Liver (tissue), 9 donors: ENCODE results near the gene NDUFS2. TPM values are rescaled to one million over a fixed set of nuclear protein-coding genes. Genes with fewer than 3 reads are reported as not detected.
A peak's percentile ranks its signal among the peaks of the same experiment; 100 is the strongest.

Experiments
- DNase-seq: peaks from one replicate; pipeline ENCODE4 v3.0.0-alpha.2; 2017; ENCODE audit warnings: low spot score
- H3K27ac ChIP-seq, 2 donors: one replicate each; pipeline ENCODE4 v1.7.0; 2013; ENCODE audit warnings: inconsistent platforms in 2 of 2, low read length in 2 of 2, control low read depth in 1 of 2, low read depth in 1 of 2, mild to moderate bottlenecking in 1 of 2
- H3K27me3 ChIP-seq, 4 donors: one replicate each; pipeline versions ENCODE4 v1.6.1 to v1.7.0; 2013; ENCODE audit warnings: low read length in 3 of 4, inconsistent platforms in 1 of 4, mild to moderate bottlenecking in 1 of 4, moderate library complexity in 1 of 4; ENCODE audit not compliant: control insufficient read depth in 4 of 4, insufficient read depth in 4 of 4
- H3K36me3 ChIP-seq, 4 donors: one replicate each; pipeline versions ENCODE4 v1.6.1 to v1.7.0; 2013; ENCODE audit warnings: low read length in 3 of 4, mild to moderate bottlenecking in 3 of 4, low read depth in 1 of 4, moderate library complexity in 1 of 4; ENCODE audit not compliant: control insufficient read depth in 4 of 4, insufficient read depth in 3 of 4
- H3K4me1 ChIP-seq, 4 donors: one replicate each; pipeline versions ENCODE4 v1.6.1 to v1.7.0; 2013; ENCODE audit warnings: low read length in 3 of 4, mild to moderate bottlenecking in 3 of 4, moderate library complexity in 1 of 4; ENCODE audit not compliant: control insufficient read depth in 4 of 4, insufficient read depth in 4 of 4
- H3K4me3 ChIP-seq, 3 donors: one replicate each; pipeline versions ENCODE4 v1.6.1 to v1.7.0; 2013; ENCODE audit warnings: low read length in 3 of 3, control low read depth in 1 of 3, low read depth in 1 of 3, mild to moderate bottlenecking in 1 of 3
- H3K9ac ChIP-seq, 2 donors: one replicate each; pipeline ENCODE4 v1.7.0; 2013; ENCODE audit warnings: low read length in 2 of 2, mild to moderate bottlenecking in 2 of 2, moderate library complexity in 2 of 2, control low read depth in 1 of 2, low read depth in 1 of 2
- H3K9me3 ChIP-seq, 4 donors: one replicate each; pipeline versions ENCODE4 v1.6.1 to v1.7.0; 2013; ENCODE audit warnings: low read length in 3 of 4; ENCODE audit not compliant: control insufficient read depth in 4 of 4
- ATF3 ChIP-seq: IDR thresholded peaks from 2 replicates; pipeline ENCODE4 v1.6.1; 2016; ENCODE audit warnings: antibody characterized with exemption
- CTCF ChIP-seq: fragments of 150-350 bp; IDR thresholded peaks from 2 replicates; pipeline ENCODE4 v1.5.1; 2017; ENCODE audit warnings: improper control_type of control experiment, low read depth, low read length; ENCODE audit not compliant: missing input control
- FOXA1 ChIP-seq: IDR thresholded peaks from 2 replicates; pipeline ENCODE4 v1.6.1; 2016; ENCODE audit warnings: antibody characterized with exemption
- FOXA2 ChIP-seq: IDR thresholded peaks from 2 replicates; pipeline ENCODE4 v1.6.1; 2016; ENCODE audit warnings: antibody characterized with exemption
- GABPA ChIP-seq, 2 donors: IDR thresholded peaks in 1 of 2; conservative IDR thresholded peaks in 1 of 2; 2 replicates each; pipeline ENCODE4 v1.6.1; 2016; ENCODE audit warnings: antibody characterized with exemption in 2 of 2, mild to moderate bottlenecking in 1 of 2, moderate library complexity in 1 of 2
- HNF4A ChIP-seq, 2 donors: conservative IDR thresholded peaks; 2 replicates each; pipeline ENCODE4 v1.6.1; 2016; ENCODE audit warnings: antibody characterized with exemption in 2 of 2, mild to moderate bottlenecking in 2 of 2
- HNF4G ChIP-seq: IDR thresholded peaks from 2 replicates; pipeline ENCODE4 v1.6.1; 2016; ENCODE audit warnings: antibody characterized with exemption
- JUND ChIP-seq, 2 donors: IDR thresholded peaks; 2 replicates each; pipeline ENCODE4 v1.6.1; 2016; ENCODE audit warnings: antibody characterized with exemption in 2 of 2
- MAX ChIP-seq: IDR thresholded peaks from 2 replicates; pipeline ENCODE4 v1.6.1; 2016; ENCODE audit warnings: antibody characterized with exemption
- NR2F2 ChIP-seq: IDR thresholded peaks from 2 replicates; pipeline ENCODE4 v1.6.1; 2016; ENCODE audit warnings: antibody characterized with exemption
- REST ChIP-seq: IDR thresholded peaks from 2 replicates; pipeline ENCODE4 v1.6.1; 2016; ENCODE audit warnings: antibody characterized with exemption, mild to moderate bottlenecking
- RXRA ChIP-seq, 2 donors: IDR thresholded peaks; 2 replicates each; pipeline ENCODE4 v1.6.1; 2017 to 2018; ENCODE audit warnings: antibody characterized with exemption in 2 of 2, mild to moderate bottlenecking in 1 of 2
- SP1 ChIP-seq: IDR thresholded peaks from 2 replicates; pipeline ENCODE4 v1.6.1; 2018; ENCODE audit warnings: antibody characterized with exemption, mild to moderate bottlenecking
- TAF1 ChIP-seq: conservative IDR thresholded peaks from 2 replicates; pipeline ENCODE4 v1.6.1; 2016; ENCODE audit warnings: antibody characterized with exemption, mild to moderate bottlenecking
- YY1 ChIP-seq: IDR thresholded peaks from 2 replicates; pipeline ENCODE4 v1.6.1; 2016; ENCODE audit warnings: antibody characterized with exemption, mild to moderate bottlenecking
- ZBTB33 ChIP-seq: IDR thresholded peaks from 2 replicates; pipeline ENCODE4 v1.6.1; 2016; ENCODE audit warnings: antibody characterized with exemption
- WGBS: extraction: QIAGEN DNeasy Blood & Tissue Kit; methylation state at CpG from one replicate; pipeline ENCODE4 v1.1.7; 2013; 5-methylcytosine and 5-hydroxymethylcytosine counted together
- polyA plus RNA-seq, 2 donors: library from polyadenylated mRNA; stranded (reverse) in 1 of 2; unstranded in 1 of 2; fragments of 200-250 nt in 1 of 2; fragments of >200 nt in 1 of 2; fragmentation: Nextera tagmentation in 1 of 2; extraction: Ambion mirVana in 1 of 2; gene quantifications; one replicate each; pipeline versions ENCODE4 v1.2.1 to v1.2.3, GENCODE V29; 2013 to 2015
- total RNA-seq, 2 donors: library from RNA; depleted of rRNA; stranded (reverse); fragments of >200 nt; gene quantifications; one replicate each; pipeline ENCODE4 v1.2.3, GENCODE V29; 2014
- donor health status: healthy.
- donor health status: healthy.
- donor health status: healthy.
- donor health status: healthy.
- donor health status: healthy.

Gene NDUFS2
- total and polyA plus RNA-seq, 4 donors: 93.3 to 167 (median 120) TPM

GRCh38 chr1:161158316-161159010, 43.7 kb upstream of the NDUFS2 start:
- Histone ChIP-seq H3K9ac (peak overlapping the region in 1 of 2 donors; percentile 45), H3K4me1 (peaks cover 10 to 31% (median 21%) of the 10 kb centered on the region in 4 donors), H3K9me3 (no peaks in the 10 kb centered on the region), H3K4me3 (peak overlapping the region; percentile 76 to 94 (median 81)), H3K36me3 (peaks cover 0 to 10% (median 5%) of the 10 kb centered on the region in 4 donors), H3K27me3 (no peaks in the 10 kb centered on the region), H3K27ac (peak overlapping the region; percentile 64 to 79)
- DNase-seq: no peak
- TF ChIP-seq GABPA (IDR thresholded peaks at IDR 0.05 in 1 of 2, conservative IDR thresholded peaks at IDR 0.05 in 1 of 2) (no peak), NR2F2 (no peak), JUND (IDR thresholded peaks at IDR 0.05) (no peak)
- WGBS: 71% methylated on average over 9 of the region's 9 CpGs

GRCh38 chr1:161159087-161159912, 42.9 kb upstream of the NDUFS2 start, which contains the start of gene USP21:
Gene USP21 (plus strand): TSS chr1:161159500. CDS start chr1:161160641, 1,141 bp downstream.
- H3K36me3 ChIP-seq: peaks cover 0 to 18% (median 7%) of the 10 kb centered on the region in 4 donors
- H3K4me1 ChIP-seq: peaks cover 10 to 31% (median 21%) of the 10 kb centered on the region in 4 donors

More at GRCh38 chr1:161159087-161159912, 42.9 kb upstream of the NDUFS2 start, which contains the start of gene USP21:
- Histone ChIP-seq H3K9ac (peak within 1 kb of the TSS; percentile 50 to 82), H3K27me3 (no peaks in the 10 kb centered on the region), H3K4me3 (peak within 1 kb of the TSS; percentile 76 to 94 (median 81)), H3K9me3 (no peaks in the 10 kb centered on the region), H3K27ac (peak within 1 kb of the TSS; percentile 64 to 79)
- 1% methylated on average over 60 of the region's 60 CpGs for WGBS
- TF ChIP-seq YY1 (peak; percentile 99), TAF1 (no peak), CTCF (no peak), FOXA1 (no peak), HNF4G (no peak), ZBTB33 (no peak), ATF3 (no peak), REST (no peak), RXRA (IDR thresholded peaks at IDR 0.05) (no peak), MAX (no peak), GABPA (IDR thresholded peaks at IDR 0.05 in 1 of 2, conservative IDR thresholded peaks at IDR 0.05 in 1 of 2) (no peak), NR2F2 (peak; percentile 22), HNF4A (conservative IDR thresholded peaks at IDR 0.05) (no peak), FOXA2 (no peak), SP1 (no peak), JUND (IDR thresholded peaks at IDR 0.05) (no peak)
- DNase-seq: peak; percentile 94
